ENCODE data around the gene NEDD4. TPM values are rescaled to one million over a fixed set of nuclear protein-coding genes. Genes with fewer than 3 reads are reported as not detected.

NEDD4 gene
- total and polyA plus RNA-seq, 2 of the 4 experiments (the other 2 are of a cell fraction): 27.4 to 80.7 TPM

DNA sequence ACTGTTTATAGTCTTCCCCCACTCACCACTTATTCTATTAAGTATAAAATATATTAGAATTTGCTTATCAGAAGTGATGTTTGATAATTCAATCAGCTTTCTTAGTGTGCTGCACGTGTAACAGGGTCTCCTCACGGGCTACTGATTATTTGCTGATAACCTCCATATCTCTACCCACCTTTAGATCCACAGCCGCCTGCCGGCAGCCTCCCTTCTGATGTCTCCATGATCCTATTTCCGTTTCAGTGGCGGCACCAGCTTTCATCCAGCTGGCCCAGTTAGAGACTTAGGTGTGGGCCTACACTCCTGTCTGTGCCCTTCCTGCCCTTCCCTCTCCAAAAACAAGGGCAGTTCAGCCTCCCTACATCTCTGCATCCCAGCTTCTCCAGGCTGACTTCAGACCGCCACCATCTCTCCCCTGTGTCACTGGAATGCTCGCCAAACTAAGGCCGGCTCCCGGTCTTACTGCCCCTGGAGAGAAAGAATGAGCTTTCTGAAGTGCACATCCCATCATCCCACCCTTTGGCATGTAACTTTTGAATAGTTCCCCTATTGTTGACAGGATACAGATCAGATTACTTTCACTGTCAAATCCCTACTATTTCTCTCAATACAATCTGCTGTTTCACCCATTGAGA lies 173.9 kb downstream of the NEDD4 start:
- dilution Hi-C loops (cut with HindIII; ENCODE audit: low sequenced_read_pairs, unreplicated experiment) (no loop called here), in situ Hi-C loops (cut with MboI; ENCODE audit: low sequenced_read_pairs) (no loop called here), intact Hi-C loops (cut with micrococcal nuclease) (no loop called here)
- Histone ChIP-seq H4K20me1 (ENCODE audit: insufficient read depth, low read length) (no peaks in the 10 kb centered on the region; the same call in 1 of the 2 replicates), H3K18ac (ENCODE audit: low read depth, low read length) (no peak overlapping the region), H4K91ac (ENCODE audit: insufficient read depth, low read depth, low read length) (no peak overlapping the region), H2BK15ac (ENCODE audit: low read depth, low read length) (no peak overlapping the region), H3K4me1 (ENCODE audit: control insufficient read depth, insufficient read depth, low read length) (peaks cover 3% of the 10 kb centered on the region), H3K36me3 (ENCODE audit: control insufficient read depth, insufficient read depth, low read length) (no peaks in the 10 kb centered on the region), H3K9me1 (ENCODE audit: insufficient read depth, low read length) (peaks cover 7% of the 10 kb centered on the region; the same call in 1 of the 2 replicates), H3K4me2 (ENCODE audit: low read depth, low read length) (no peak overlapping the region), H2BK120ac (ENCODE audit: low read depth, low read length) (no peak overlapping the region), H3K9ac (ENCODE audit: low read depth, low read length) (no peak overlapping the region), H3K27ac (ENCODE audit: insufficient read depth, low read length) (no peak overlapping the region), H2AK9ac (replicated peaks; ENCODE audit: low read depth, low read length, poor library complexity) (no peak overlapping the region), H3K27me3 (ENCODE audit: control insufficient read depth, insufficient read depth, low read length) (no peaks in the 10 kb centered on the region; the same call in 1 of the 2 replicates), H3K9me3 (ENCODE audit: control insufficient read depth, insufficient read depth, low read length) (no peaks in the 10 kb centered on the region), H3K4ac (ENCODE audit: low read depth, low read length) (no peak overlapping the region), H3K56ac (ENCODE audit: extremely low read depth, insufficient read depth, low read length) (no peak overlapping the region), H4K8ac (ENCODE audit: low read depth in 2 of 2, low read length in 2 of 2) (no peak overlapping the region), H3K4me3 (ENCODE audit: insufficient read depth, low read depth, low read length) (no peak overlapping the region), H4K5ac (ENCODE audit: low read depth, low read length) (no peak overlapping the region), H2AFZ (replicated peaks; ENCODE audit: low read length, poor library complexity) (no peak overlapping the region), H3K23ac (ENCODE audit: low read depth, low read length) (no peak overlapping the region), H2AK5ac (ENCODE audit: low read depth, low read length) (no peak overlapping the region), H2BK5ac (ENCODE audit: low read depth, low read length, poor library complexity, severe bottlenecking) (no peak overlapping the region), H3K14ac (replicated peaks; ENCODE audit: low read depth, low read length) (no peak overlapping the region), H3K79me1 (ENCODE audit: low read depth in 1 of 2, low read length in 2 of 2) (no peaks in the 10 kb centered on the region), H2BK20ac (ENCODE audit: low read depth, low read length) (no peak overlapping the region)
- BruUV-seq (replicated peaks): no TSS peak
- TF ChIP-seq CEBPB (IDR thresholded peaks at IDR 0.05; ENCODE audit: low read depth, low read length): no peak
- TF ChIP-seq POLR2A (IDR thresholded peaks at IDR 0.05; ENCODE audit: low read depth, low read length): no peak
- no peak for TF ChIP-seq BHLHE40 (IDR thresholded peaks at IDR 0.05; ENCODE audit: low read depth, low read length)
- TF ChIP-seq MAFK (IDR thresholded peaks at IDR 0.05; ENCODE audit: low read depth, low read length): no peak
- TF ChIP-seq FOS (IDR thresholded peaks at IDR 0.05; ENCODE audit: low read depth, low read length): no peak
- no peak for TF ChIP-seq CHD1 (IDR thresholded peaks at IDR 0.05; ENCODE audit: low read depth, low read length)
- no peak for TF ChIP-seq RAD21 (IDR thresholded peaks at IDR 0.05; ENCODE audit: low read length)
- no peak for TF ChIP-seq NFE2L2 (IDR thresholded peaks at IDR 0.05; ENCODE audit: low read depth, low read length)
- TF ChIP-seq, protein P1, sequence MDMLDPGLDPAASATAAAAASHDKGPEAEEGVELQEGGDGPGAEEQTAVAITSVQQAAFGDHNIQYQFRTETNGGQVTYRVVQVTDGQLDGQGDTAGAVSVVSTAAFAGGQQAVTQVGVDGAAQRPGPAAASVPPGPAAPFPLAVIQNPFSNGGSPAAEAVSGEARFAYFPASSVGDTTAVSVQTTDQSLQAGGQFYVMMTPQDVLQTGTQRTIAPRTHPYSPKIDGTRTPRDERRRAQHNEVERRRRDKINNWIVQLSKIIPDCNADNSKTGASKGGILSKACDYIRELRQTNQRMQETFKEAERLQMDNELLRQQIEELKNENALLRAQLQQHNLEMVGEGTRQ (IDR thresholded peaks at IDR 0.05; ENCODE audit: low read depth, low read length): no peak
- TF ChIP-seq, protein P2, sequence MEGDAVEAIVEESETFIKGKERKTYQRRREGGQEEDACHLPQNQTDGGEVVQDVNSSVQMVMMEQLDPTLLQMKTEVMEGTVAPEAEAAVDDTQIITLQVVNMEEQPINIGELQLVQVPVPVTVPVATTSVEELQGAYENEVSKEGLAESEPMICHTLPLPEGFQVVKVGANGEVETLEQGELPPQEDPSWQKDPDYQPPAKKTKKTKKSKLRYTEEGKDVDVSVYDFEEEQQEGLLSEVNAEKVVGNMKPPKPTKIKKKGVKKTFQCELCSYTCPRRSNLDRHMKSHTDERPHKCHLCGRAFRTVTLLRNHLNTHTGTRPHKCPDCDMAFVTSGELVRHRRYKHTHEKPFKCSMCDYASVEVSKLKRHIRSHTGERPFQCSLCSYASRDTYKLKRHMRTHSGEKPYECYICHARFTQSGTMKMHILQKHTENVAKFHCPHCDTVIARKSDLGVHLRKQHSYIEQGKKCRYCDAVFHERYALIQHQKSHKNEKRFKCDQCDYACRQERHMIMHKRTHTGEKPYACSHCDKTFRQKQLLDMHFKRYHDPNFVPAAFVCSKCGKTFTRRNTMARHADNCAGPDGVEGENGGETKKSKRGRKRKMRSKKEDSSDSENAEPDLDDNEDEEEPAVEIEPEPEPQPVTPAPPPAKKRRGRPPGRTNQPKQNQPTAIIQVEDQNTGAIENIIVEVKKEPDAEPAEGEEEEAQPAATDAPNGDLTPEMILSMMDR (conservative IDR thresholded peaks at IDR 0.05; ENCODE audit: low read depth, low read length): no peak
- no peak for TF ChIP-seq MAZ (IDR thresholded peaks at IDR 0.05; ENCODE audit: borderline replicate concordance, low read depth, low read length)
- TF ChIP-seq, protein P3, sequence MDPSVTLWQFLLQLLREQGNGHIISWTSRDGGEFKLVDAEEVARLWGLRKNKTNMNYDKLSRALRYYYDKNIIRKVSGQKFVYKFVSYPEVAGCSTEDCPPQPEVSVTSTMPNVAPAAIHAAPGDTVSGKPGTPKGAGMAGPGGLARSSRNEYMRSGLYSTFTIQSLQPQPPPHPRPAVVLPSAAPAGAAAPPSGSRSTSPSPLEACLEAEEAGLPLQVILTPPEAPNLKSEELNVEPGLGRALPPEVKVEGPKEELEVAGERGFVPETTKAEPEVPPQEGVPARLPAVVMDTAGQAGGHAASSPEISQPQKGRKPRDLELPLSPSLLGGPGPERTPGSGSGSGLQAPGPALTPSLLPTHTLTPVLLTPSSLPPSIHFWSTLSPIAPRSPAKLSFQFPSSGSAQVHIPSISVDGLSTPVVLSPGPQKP (IDR thresholded peaks at IDR 0.05; ENCODE audit: borderline replicate concordance, low read depth, low read length): no peak
- TF ChIP-seq RFX5 (IDR thresholded peaks at IDR 0.05; ENCODE audit: low read depth, low read length): no peak
- no peak for TF ChIP-seq MXI1 (IDR thresholded peaks at IDR 0.05; ENCODE audit: borderline replicate concordance, low read depth, low read length)
- TF ChIP-seq RCOR1 (IDR thresholded peaks at IDR 0.05; ENCODE audit: insufficient replicate concordance, low read length): no peak
- no peak for TF ChIP-seq SMC3 (IDR thresholded peaks at IDR 0.05; ENCODE audit: low read depth, low read length)
- no peak for DNase-seq
- no peak for ATAC-seq (ENCODE audit: low read depth)
- ChIA-PET POLR2A (ENCODE audit: unreplicated experiment) (no interaction called here), CTCF (interaction anchor here (0.7 to 1.0 kb wide), 3 partner anchors 9 to 171 kb away, joined by 3 to 4 read pairs (median 4); no protein-coding TSS in a partner anchor)
- 75% methylated on average over 5 of the region's 10 CpGs; no CpG with 5 or more reads in 1 of the 2 experiments for WGBS, 2 experiments (ENCODE audit: extremely low coverage in 2 of 2, insufficient read length in 1 of 2)

All from IMR-90 (cell line).